OCI-LY1 (cell line): ENCODE measurements around the gene ARHGAP1.

Source experiments
- H2AFZ ChIP-seq: fragments of 200-600 bp; sonication (generic), shearing (Covaris generic); 2 replicates; pipeline ENCODE4 v1.6.0; 2014; ENCODE audit warnings: antibody characterized with exemption, mild to moderate bottlenecking, low read length
- H3F3A ChIP-seq: fragments of 200-600 bp; sonication (generic), shearing (Covaris generic); 2 replicates; pipeline ENCODE4 v1.6.0; 2014; ENCODE audit warnings: mild to moderate bottlenecking, antibody characterized with exemption, low read length, moderate library complexity; ENCODE audit not compliant: insufficient read depth
- H3K27ac ChIP-seq: fragments of 200-600 bp; sonication (generic); 2 replicates; pipeline ENCODE4 v1.5.1; 2014; ENCODE audit warnings: low read length, mixed run types, mild to moderate bottlenecking, low read depth; ENCODE audit not compliant: poor library complexity, severe bottlenecking
- H3K27me3 ChIP-seq: fragments of 200-600 bp; sonication (generic); 2 replicates; pipeline ENCODE4 v1.6.0; 2014; ENCODE audit warnings: antibody characterized with exemption, mild to moderate bottlenecking, low read length, moderate library complexity; ENCODE audit not compliant: insufficient read depth
- H3K36me3 ChIP-seq: fragments of 200-600 bp; sonication (generic); 2 replicates; pipeline ENCODE4 v1.6.1; 2014; ENCODE audit warnings: mild to moderate bottlenecking, antibody characterized with exemption, low read length, moderate library complexity, mixed read lengths; ENCODE audit not compliant: insufficient read depth
- H3K4me1 ChIP-seq: fragments of 200-600 bp; sonication (generic); 2 replicates; pipeline ENCODE4 v1.5.1; 2014; ENCODE audit warnings: mild to moderate bottlenecking, low read length, moderate library complexity; ENCODE audit not compliant: insufficient read depth, severe bottlenecking
- H3K4me2 ChIP-seq: fragments of 200-600 bp; sonication (generic), shearing (Covaris generic); 2 replicates; pipeline ENCODE4 v1.6.1; 2014; ENCODE audit warnings: low read length
- H3K4me3 ChIP-seq: fragments of 200-600 bp; sonication (generic); 2 replicates; pipeline ENCODE4 v1.5.1; 2014; ENCODE audit warnings: low read length, low read depth, mild to moderate bottlenecking, mixed read lengths; ENCODE audit not compliant: poor library complexity, severe bottlenecking
- H3K79me2 ChIP-seq: fragments of 200-600 bp; shearing (Covaris generic); 2 replicates; pipeline ENCODE4 v1.6.1; 2016; ENCODE audit warnings: mixed run types, low read length, mixed read lengths; ENCODE audit not compliant: insufficient read depth
- H3K9ac ChIP-seq: fragments of 200-600 bp; sonication (generic), shearing (Covaris generic); 2 replicates; pipeline ENCODE4 v1.6.1; 2014; ENCODE audit warnings: mild to moderate bottlenecking, low read length, mixed read lengths
- H3K9me2 ChIP-seq: fragments of 200-600 bp; sonication (generic), shearing (Covaris generic); 2 replicates; pipeline ENCODE4 v1.6.1; 2014; ENCODE audit warnings: low read depth, mild to moderate bottlenecking, low read length, mixed read lengths
- H3K9me3 ChIP-seq: fragments of 200-600 bp; shearing (Covaris generic); 2 replicates; pipeline ENCODE4 v1.6.1; 2014; ENCODE audit warnings: low read length, mixed read lengths
- H4K20me1 ChIP-seq: fragments of 200-600 bp; sonication (generic), shearing (Covaris generic); 2 replicates; pipeline ENCODE4 v1.6.0; 2016; ENCODE audit warnings: mild to moderate bottlenecking, low read length; ENCODE audit not compliant: insufficient read depth
- CTCF ChIP-seq: fragments of 200-600 bp; sonication (generic), shearing (Covaris generic); IDR thresholded peaks from 2 replicates; pipeline ENCODE4 v1.5.1; 2017; ENCODE audit warnings: mild to moderate bottlenecking, antibody characterized with exemption, low read length, moderate library complexity, mixed read lengths
- EZH2 ChIP-seq: fragments of 200-600 bp; sonication (generic), shearing (Covaris generic); IDR thresholded peaks from 2 replicates; pipeline ENCODE4 v1.8.0; 2017; ENCODE audit warnings: borderline replicate concordance, mixed run types, mild to moderate bottlenecking, antibody characterized with exemption, low read length, moderate library complexity, mixed read lengths

Gene ARHGAP1

GRCh38 chr11:46693597-46694012, 6.8 kb downstream of the ARHGAP1 start:
- no peak overlapping the region for H2AFZ ChIP-seq
- no peaks in the 10 kb centered on the region for H3K79me2 ChIP-seq
- H3K27ac ChIP-seq, result no peak overlapping the region
- H3K27me3 ChIP-seq, result no peaks in the 10 kb centered on the region
- no peaks in the 10 kb centered on the region for H4K20me1 ChIP-seq
- no peaks in the 10 kb centered on the region for H3K9me3 ChIP-seq
- H3K9me2 ChIP-seq, result no peaks in the 10 kb centered on the region
- H3K4me2 ChIP-seq, result no peak overlapping the region
- H3K4me1 ChIP-seq, result no peaks in the 10 kb centered on the region
- H3K4me3 ChIP-seq, result no peak overlapping the region
- no peak overlapping the region for H3K9ac ChIP-seq
- peaks cover 38% of the 10 kb centered on the region for H3K36me3 ChIP-seq
- TF ChIP-seq CTCF (no peak), EZH2 (no peak)
- no peaks in the 10 kb centered on the region for H3F3A ChIP-seq

- TF ChIP-seq CTCF (no peak), EZH2 (no peak)
- H3K9me2 ChIP-seq, result no peaks in the 10 kb centered on the region
- no peaks in the 10 kb centered on the region for H3K9me3 ChIP-seq
These were observed 8.0 kb downstream of the ARHGAP1 start for GRCh38 chr11:46692450-46692849.

GRCh38 chr11:46690702-46691101, 9.7 kb downstream of the ARHGAP1 start:
- Histone ChIP-seq H3K9me3 (no peaks in the 10 kb centered on the region), H3K79me2 (no peaks in the 10 kb centered on the region), H2AFZ (no peak overlapping the region), H4K20me1 (no peaks in the 10 kb centered on the region), H3K9ac (no peak overlapping the region), H3K4me3 (no peak overlapping the region), H3K27ac (no peak overlapping the region), H3K27me3 (no peaks in the 10 kb centered on the region), H3K4me1 (no peaks in the 10 kb centered on the region), H3K9me2 (no peaks in the 10 kb centered on the region), H3F3A (no peaks in the 10 kb centered on the region), H3K36me3 (peaks cover 48% of the 10 kb centered on the region), H3K4me2 (no peak overlapping the region)
- TF ChIP-seq EZH2, result no peak

More at GRCh38 chr11:46692450-46692849, 8.0 kb downstream of the ARHGAP1 start:
- Histone ChIP-seq H2AFZ (no peak overlapping the region), H3K4me2 (no peak overlapping the region), H3K27ac (no peak overlapping the region), H3K27me3 (no peaks in the 10 kb centered on the region), H4K20me1 (no peaks in the 10 kb centered on the region), H3K4me3 (no peak overlapping the region), H3F3A (no peaks in the 10 kb centered on the region), H3K9ac (no peak overlapping the region), H3K79me2 (no peaks in the 10 kb centered on the region), H3K36me3 (peaks cover 46% of the 10 kb centered on the region), H3K4me1 (no peaks in the 10 kb centered on the region)
